HepG2 (cell line): Measurements from ENCODE around the gene FAT1. TPM values are rescaled to one million over a fixed set of nuclear protein-coding genes. Genes with fewer than 3 reads are reported as not detected.

Experiments used
- ARNT ChIP-seq: fragments of 450-650 bp; IDR thresholded peaks from 2 replicates; pipeline ENCODE4 v1.6.1; 2017
- BATF2 ChIP-seq: sonication (generic); formaldehyde crosslinking; IDR thresholded peaks from 2 replicates; pipeline ENCODE4 v1.8.0; 2022; ENCODE audit warnings: mild to moderate bottlenecking, missing genetic modification reagents, moderate library complexity
- CAMTA2 ChIP-seq: sonication (generic); formaldehyde crosslinking; IDR thresholded peaks from 2 replicates; pipeline ENCODE4 v1.4.0; 2020; ENCODE audit warnings: mild to moderate bottlenecking, missing genetic modification reagents, borderline replicate concordance
- FOXK2 ChIP-seq: fragments of 450-650 bp; IDR thresholded peaks from 2 replicates; pipeline ENCODE4 v1.6.1; 2016
- FOXO4 ChIP-seq: sonication (generic); formaldehyde crosslinking; conservative IDR thresholded peaks from 2 replicates; pipeline ENCODE4 v1.8.1; 2023; ENCODE audit warnings: missing genetic modification reagents
- GLMP ChIP-seq: sonication (generic); formaldehyde crosslinking; IDR thresholded peaks from 2 replicates; pipeline ENCODE4 v1.9.0; 2021; ENCODE audit warnings: missing genetic modification reagents, mild to moderate bottlenecking, borderline replicate concordance
- PREB ChIP-seq: sonication (generic); formaldehyde crosslinking; IDR thresholded peaks from 2 replicates; pipeline ENCODE4 v1.4.0; 2020; ENCODE audit warnings: missing genetic modification reagents
- RNF2 ChIP-seq: fragments of 450-650 bp; conservative IDR thresholded peaks from 2 replicates; pipeline ENCODE4 v1.6.1; 2016; ENCODE audit warnings: low read depth
- SMC3 ChIP-seq: IDR thresholded peaks from 2 replicates; pipeline ENCODE4 v1.6.1; 2011; ENCODE audit warnings: low read length, improper control_type of control experiment
- TARDBP ChIP-seq: sonication (generic); formaldehyde crosslinking; IDR thresholded peaks from 2 replicates; pipeline ENCODE4 v1.8.0; 2022; ENCODE audit warnings: mild to moderate bottlenecking, missing genetic modification reagents
- THAP9 ChIP-seq: sonication (generic); formaldehyde crosslinking; IDR thresholded peaks from 2 replicates; pipeline ENCODE4; 2020; ENCODE audit warnings: missing genetic modification reagents, mild to moderate bottlenecking, borderline replicate concordance
- ZFP36L1 ChIP-seq: sonication (generic); formaldehyde crosslinking; IDR thresholded peaks from 2 replicates; pipeline ENCODE4 v1.8.0; 2022; ENCODE audit warnings: mild to moderate bottlenecking, missing genetic modification reagents, moderate library complexity
- ZFP91 ChIP-seq: sonication (generic); formaldehyde crosslinking; IDR thresholded peaks from 2 replicates; pipeline ENCODE4 v1.9.0; 2022; ENCODE audit warnings: missing genetic modification reagents, mild to moderate bottlenecking, borderline replicate concordance
- ZNF317 ChIP-seq: sonication (generic); formaldehyde crosslinking; IDR thresholded peaks from 2 replicates; pipeline ENCODE4 v1.5.0; 2020; ENCODE audit warnings: mild to moderate bottlenecking, missing genetic modification reagents
- ZNF678 ChIP-seq: sonication (generic); formaldehyde crosslinking; IDR thresholded peaks from 2 replicates; pipeline ENCODE4 v1.4.0; 2020; ENCODE audit warnings: mild to moderate bottlenecking, missing genetic modification reagents
- ZNF737 ChIP-seq: sonication (generic); formaldehyde crosslinking; IDR thresholded peaks from 2 replicates; pipeline ENCODE4 v1.5.0; 2020; ENCODE audit warnings: missing genetic modification reagents, mild to moderate bottlenecking, borderline replicate concordance
- ZNF770 ChIP-seq: sonication (generic); formaldehyde crosslinking; IDR thresholded peaks from 2 replicates; pipeline ENCODE4 v1.5.0; 2020; ENCODE audit warnings: mild to moderate bottlenecking, missing genetic modification reagents
- ZNF891 ChIP-seq: sonication (generic); formaldehyde crosslinking; IDR thresholded peaks from 2 replicates; pipeline ENCODE4 v1.5.0; 2020; ENCODE audit warnings: mild to moderate bottlenecking, missing genetic modification reagents
- polyA plus RNA-seq, 8 experiments: library from polyadenylated mRNA; depleted of rRNA in 3 of 8; stranded (reverse) in 7 of 8; unstranded in 1 of 8; fragments of >200 nt; fragmentation: Illumina TruSeq in 4 of 8; extraction: Trizol in 4 of 8; gene quantifications; 2 replicates each; pipeline versions ENCODE4 v1.2.1 to v1.2.3, GENCODE V29; 2011 to 2016; ENCODE audit warnings: low read depth in 4 of 8, missing spikeins in 1 of 8, mixed read lengths in 1 of 8; ENCODE audit not compliant: insufficient read depth in 1 of 8
- total RNA-seq, 5 experiments: library from RNA; depleted of rRNA; stranded (reverse); fragments of >200 nt; fragmentation: Illumina TruSeq; extraction: Trizol; gene quantifications; 2 replicates each; pipeline ENCODE4 v1.2.3, GENCODE V29; 2016; ENCODE audit warnings: low read depth in 1 of 5

FAT1 gene
- total and polyA plus RNA-seq, 2 of the 13 experiments (the other 11 are each of a cell fraction or from before 2014, with no cell fraction given) = 185 to 216 TPM

GRCh38 chr4:186643501-186644310, 80.0 kb downstream of the FAT1 start (continued):
- TF ChIP-seq BATF2 = no peak
- TF ChIP-seq FOXO4 (CRISPR knock-in tag) = no peak
- TF ChIP-seq ZNF891 (CRISPR knock-in tag) = no peak
- no peak for TF ChIP-seq SMC3
- no peak for TF ChIP-seq ZNF770 (CRISPR knock-in tag)
- TF ChIP-seq ARNT = no peak
- TF ChIP-seq CAMTA2 (CRISPR knock-in tag) = no peak
- no peak for TF ChIP-seq FOXK2
- no peak for TF ChIP-seq PREB (CRISPR knock-in tag)
- no peak for TF ChIP-seq THAP9 (CRISPR knock-in tag)
- 0 out of 2 replicates have a peak, but pooled peaks have one; percentile 79 for TF ChIP-seq TARDBP
- TF ChIP-seq ZFP36L1 (CRISPR knock-in tag) = no peak
- no peak for TF ChIP-seq ZNF678 (CRISPR knock-in tag)
- TF ChIP-seq ZNF737 = no peak
- no peak for TF ChIP-seq ZNF317
- TF ChIP-seq RNF2 = no peak
- TF ChIP-seq GLMP (CRISPR knock-in tag) = no peak
- TF ChIP-seq ZFP91 (CRISPR knock-in tag) = no peak
